ENCODE results near the gene ESRRA. TPM values are rescaled to one million over a fixed set of nuclear protein-coding genes. Genes with fewer than 3 reads are reported as not detected.

Gene ESRRA
- total and polyA plus RNA-seq, 10 of the 15 experiments (the other 5 are each of a cell fraction or from before 2014, with no cell fraction given) = 0.32 to 48.9 (median 12.6) TPM

DNA sequence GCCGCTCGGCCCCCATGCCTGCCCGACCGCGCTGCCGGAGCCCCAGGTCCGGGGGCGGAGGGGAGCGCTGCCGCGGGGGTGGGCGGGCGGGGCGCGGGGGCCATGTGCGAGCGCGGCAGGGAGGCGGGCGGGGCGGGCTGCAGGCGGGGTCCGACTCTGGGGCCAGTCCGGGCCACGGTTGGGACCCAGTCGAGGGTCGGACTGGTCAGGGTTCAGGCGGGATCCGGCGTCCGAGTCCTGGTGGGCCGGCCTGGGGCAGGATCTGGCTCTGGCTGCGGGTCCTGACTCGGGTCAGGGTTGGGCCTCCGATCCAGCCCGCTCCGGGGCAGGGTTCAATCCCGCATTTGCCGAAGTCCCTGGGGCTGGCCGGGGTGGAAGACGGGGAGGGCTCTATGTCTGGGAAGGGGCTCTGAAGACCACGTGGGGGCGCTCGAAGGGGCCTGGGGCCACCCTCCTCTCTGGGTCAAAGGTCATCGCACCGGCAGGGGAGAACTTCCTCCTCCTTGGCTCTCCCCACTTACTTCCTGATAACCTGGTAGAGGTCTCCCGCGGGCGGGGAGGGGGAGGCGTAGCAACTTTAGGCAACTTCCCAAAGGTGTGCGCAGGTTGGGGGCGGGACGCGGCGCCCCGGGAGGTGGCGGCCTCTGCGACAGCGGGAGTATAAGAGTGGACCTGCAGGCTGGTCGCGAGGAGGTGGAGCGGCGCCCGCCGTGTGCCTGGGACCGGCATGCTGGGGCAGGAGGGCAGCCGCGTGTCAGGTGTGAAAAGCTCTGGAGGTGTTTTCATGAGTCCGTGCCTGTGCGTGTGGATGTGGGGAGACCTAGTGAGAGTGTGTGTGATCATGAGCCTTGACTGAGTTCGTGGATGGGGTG, 603 bp downstream of the ESRRA start (continued):
- TF ChIP-seq, protein P1, sequence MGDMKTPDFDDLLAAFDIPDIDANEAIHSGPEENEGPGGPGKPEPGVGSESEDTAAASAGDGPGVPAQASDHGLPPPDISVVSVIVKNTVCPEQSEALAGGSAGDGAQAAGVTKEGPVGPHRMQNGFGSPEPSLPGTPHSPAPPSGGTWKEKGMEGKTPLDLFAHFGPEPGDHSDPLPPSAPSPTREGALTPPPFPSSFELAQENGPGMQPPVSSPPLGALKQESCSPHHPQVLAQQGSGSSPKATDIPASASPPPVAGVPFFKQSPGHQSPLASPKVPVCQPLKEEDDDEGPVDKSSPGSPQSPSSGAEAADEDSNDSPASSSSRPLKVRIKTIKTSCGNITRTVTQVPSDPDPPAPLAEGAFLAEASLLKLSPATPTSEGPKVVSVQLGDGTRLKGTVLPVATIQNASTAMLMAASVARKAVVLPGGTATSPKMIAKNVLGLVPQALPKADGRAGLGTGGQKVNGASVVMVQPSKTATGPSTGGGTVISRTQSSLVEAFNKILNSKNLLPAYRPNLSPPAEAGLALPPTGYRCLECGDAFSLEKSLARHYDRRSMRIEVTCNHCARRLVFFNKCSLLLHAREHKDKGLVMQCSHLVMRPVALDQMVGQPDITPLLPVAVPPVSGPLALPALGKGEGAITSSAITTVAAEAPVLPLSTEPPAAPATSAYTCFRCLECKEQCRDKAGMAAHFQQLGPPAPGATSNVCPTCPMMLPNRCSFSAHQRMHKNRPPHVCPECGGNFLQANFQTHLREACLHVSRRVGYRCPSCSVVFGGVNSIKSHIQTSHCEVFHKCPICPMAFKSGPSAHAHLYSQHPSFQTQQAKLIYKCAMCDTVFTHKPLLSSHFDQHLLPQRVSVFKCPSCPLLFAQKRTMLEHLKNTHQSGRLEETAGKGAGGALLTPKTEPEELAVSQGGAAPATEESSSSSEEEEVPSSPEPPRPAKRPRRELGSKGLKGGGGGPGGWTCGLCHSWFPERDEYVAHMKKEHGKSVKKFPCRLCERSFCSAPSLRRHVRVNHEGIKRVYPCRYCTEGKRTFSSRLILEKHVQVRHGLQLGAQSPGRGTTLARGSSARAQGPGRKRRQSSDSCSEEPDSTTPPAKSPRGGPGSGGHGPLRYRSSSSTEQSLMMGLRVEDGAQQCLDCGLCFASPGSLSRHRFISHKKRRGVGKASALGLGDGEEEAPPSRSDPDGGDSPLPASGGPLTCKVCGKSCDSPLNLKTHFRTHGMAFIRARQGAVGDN (IDR thresholded peaks at IDR 0.05) = no peak
- TF ChIP-seq MEF2B (IDR thresholded peaks at IDR 0.05; ENCODE audit: partially characterized antibody, poor library complexity, severe bottlenecking) = no peak
- no peak for TF ChIP-seq POU2F2 (IDR thresholded peaks at IDR 0.05; ENCODE audit: borderline replicate concordance, low read depth, low read length)
- no peak for TF ChIP-seq FOS (IDR thresholded peaks at IDR 0.05; ENCODE audit: borderline replicate concordance, extremely low read depth, insufficient read length)
- TF ChIP-seq YY1 (IDR thresholded peaks at IDR 0.05; ENCODE audit: low read depth, low read length) = no peak
- TF ChIP-seq CREB1 (IDR thresholded peaks at IDR 0.05; ENCODE audit: low read depth) = no peak
- TF ChIP-seq, protein P2, sequence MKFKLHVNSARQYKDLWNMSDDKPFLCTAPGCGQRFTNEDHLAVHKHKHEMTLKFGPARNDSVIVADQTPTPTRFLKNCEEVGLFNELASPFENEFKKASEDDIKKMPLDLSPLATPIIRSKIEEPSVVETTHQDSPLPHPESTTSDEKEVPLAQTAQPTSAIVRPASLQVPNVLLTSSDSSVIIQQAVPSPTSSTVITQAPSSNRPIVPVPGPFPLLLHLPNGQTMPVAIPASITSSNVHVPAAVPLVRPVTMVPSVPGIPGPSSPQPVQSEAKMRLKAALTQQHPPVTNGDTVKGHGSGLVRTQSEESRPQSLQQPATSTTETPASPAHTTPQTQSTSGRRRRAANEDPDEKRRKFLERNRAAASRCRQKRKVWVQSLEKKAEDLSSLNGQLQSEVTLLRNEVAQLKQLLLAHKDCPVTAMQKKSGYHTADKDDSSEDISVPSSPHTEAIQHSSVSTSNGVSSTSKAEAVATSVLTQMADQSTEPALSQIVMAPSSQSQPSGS (IDR thresholded peaks at IDR 0.05; ENCODE audit: low read length) = no peak
- TF ChIP-seq RAD51 (IDR thresholded peaks at IDR 0.05) = no peak
- TF ChIP-seq MEF2A (IDR thresholded peaks at IDR 0.05; ENCODE audit: insufficient read depth, low read depth, low read length) = no peak
- no peak for TF ChIP-seq STAT1 (conservative IDR thresholded peaks at IDR 0.05)
- peak; percentile 76; the same call in 1 of the 2 replicates for TF ChIP-seq HDGF (IDR thresholded peaks at IDR 0.05)
- TF ChIP-seq, protein P3, sequence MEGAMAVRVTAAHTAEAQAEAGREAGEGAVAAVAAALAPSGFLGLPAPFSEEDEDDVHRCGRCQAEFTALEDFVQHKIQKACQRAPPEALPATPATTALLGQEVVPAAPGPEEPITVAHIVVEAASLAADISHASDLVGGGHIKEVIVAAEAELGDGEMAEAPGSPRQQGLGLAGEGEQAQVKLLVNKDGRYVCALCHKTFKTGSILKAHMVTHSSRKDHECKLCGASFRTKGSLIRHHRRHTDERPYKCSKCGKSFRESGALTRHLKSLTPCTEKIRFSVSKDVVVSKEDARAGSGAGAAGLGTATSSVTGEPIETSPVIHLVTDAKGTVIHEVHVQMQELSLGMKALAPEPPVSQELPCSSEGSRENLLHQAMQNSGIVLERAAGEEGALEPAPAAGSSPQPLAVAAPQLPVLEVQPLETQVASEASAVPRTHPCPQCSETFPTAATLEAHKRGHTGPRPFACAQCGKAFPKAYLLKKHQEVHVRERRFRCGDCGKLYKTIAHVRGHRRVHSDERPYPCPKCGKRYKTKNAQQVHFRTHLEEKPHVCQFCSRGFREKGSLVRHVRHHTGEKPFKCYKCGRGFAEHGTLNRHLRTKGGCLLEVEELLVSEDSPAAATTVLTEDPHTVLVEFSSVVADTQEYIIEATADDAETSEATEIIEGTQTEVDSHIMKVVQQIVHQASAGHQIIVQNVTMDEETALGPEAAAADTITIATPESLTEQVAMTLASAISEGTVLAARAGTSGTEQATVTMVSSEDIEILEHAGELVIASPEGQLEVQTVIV (IDR thresholded peaks at IDR 0.05; ENCODE audit: borderline replicate concordance, partially characterized antibody) = no peak
- TF ChIP-seq, protein P4, sequence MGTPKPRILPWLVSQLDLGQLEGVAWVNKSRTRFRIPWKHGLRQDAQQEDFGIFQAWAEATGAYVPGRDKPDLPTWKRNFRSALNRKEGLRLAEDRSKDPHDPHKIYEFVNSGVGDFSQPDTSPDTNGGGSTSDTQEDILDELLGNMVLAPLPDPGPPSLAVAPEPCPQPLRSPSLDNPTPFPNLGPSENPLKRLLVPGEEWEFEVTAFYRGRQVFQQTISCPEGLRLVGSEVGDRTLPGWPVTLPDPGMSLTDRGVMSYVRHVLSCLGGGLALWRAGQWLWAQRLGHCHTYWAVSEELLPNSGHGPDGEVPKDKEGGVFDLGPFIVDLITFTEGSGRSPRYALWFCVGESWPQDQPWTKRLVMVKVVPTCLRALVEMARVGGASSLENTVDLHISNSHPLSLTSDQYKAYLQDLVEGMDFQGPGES (IDR thresholded peaks at IDR 0.05) = no peak
- TF ChIP-seq TBL1XR1 (IDR thresholded peaks at IDR 0.05; ENCODE audit: low read depth, low read length) = no peak
- TF ChIP-seq, protein P5, sequence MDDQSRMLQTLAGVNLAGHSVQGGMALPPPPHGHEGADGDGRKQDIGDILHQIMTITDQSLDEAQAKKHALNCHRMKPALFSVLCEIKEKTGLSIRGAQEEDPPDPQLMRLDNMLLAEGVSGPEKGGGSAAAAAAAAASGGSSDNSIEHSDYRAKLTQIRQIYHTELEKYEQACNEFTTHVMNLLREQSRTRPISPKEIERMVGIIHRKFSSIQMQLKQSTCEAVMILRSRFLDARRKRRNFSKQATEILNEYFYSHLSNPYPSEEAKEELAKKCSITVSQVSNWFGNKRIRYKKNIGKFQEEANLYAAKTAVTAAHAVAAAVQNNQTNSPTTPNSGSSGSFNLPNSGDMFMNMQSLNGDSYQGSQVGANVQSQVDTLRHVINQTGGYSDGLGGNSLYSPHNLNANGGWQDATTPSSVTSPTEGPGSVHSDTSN (IDR thresholded peaks at IDR 0.05; ENCODE audit: insufficient replicate concordance, low read depth, low read length) = no peak
- no peak for TF ChIP-seq ZNF24 (IDR thresholded peaks at IDR 0.05)
- no peak for TF ChIP-seq SP1 (IDR thresholded peaks at IDR 0.05; ENCODE audit: low read depth, low read length)
- no peak for TF ChIP-seq ZBED1 (IDR thresholded peaks at IDR 0.05; ENCODE audit: borderline replicate concordance)
- TF ChIP-seq EED (IDR thresholded peaks at IDR 0.05; ENCODE audit: low read depth) = no peak
- no peak for TF ChIP-seq ZNF622 (IDR thresholded peaks at IDR 0.05)
